NCI-H1930 (cell line): ENCODE data around the gene SNF8.
"Not testable (repeated sequence)": the region's sequence is repeated elsewhere in the genome, so short reads cannot be mapped to it uniquely, and the experiment has no call there.

Experiments used
- DNase-seq, 2 experiments: peaks; one replicate each; lab custom pipeline; 2025; lab: John Stamatoyannopoulos, UW

The SNF8 gene, protein sequence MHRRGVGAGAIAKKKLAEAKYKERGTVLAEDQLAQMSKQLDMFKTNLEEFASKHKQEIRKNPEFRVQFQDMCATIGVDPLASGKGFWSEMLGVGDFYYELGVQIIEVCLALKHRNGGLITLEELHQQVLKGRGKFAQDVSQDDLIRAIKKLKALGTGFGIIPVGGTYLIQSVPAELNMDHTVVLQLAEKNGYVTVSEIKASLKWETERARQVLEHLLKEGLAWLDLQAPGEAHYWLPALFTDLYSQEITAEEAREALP

DNA sequence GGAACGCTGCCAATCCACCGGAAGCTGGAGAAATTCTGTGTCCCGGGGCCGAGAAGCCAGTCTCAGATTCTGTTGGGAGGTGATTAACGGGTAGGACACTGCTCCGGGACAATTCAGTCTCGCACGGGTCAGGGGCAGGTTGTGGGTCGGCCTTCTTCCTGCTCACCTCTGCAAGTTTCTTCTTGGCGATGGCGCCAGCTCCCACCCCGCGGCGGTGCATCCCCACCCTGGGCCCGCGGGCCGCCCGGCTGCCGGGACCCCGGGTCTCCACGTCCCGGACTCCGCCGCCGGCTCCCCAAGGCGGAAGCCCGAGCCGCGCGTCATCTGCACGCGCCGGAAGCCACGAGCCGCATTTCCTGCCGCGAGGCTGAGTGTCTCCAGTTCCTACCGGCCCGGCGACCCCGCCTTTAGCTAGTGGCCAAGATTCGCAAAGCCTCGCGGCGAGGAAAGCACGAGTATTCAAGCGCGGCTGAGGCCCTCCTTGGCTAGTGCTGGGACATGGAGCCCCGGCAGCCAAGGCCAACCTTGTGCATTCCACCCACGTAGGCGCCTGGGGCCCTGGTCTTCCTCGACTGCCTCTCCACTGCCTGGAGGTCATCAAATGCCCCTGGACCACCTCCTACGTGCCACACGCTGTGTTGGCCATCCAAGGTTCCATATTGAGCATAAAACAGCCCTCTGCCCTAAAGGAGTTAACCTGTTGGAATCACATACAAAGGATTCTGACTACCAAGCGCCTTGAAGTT, at the start of gene SNF8:
Gene SNF8 (minus strand): TSS at position 328 of the 746 bp plus-strand sequence. CDS start 108 bp downstream, at position 220.
- DNase-seq, result peak; percentile 81 to 89

GRCh38 chr17:48993951-48994350, 49.3 kb upstream of the SNF8 start:
- DNase-seq, result no peak

DNA sequence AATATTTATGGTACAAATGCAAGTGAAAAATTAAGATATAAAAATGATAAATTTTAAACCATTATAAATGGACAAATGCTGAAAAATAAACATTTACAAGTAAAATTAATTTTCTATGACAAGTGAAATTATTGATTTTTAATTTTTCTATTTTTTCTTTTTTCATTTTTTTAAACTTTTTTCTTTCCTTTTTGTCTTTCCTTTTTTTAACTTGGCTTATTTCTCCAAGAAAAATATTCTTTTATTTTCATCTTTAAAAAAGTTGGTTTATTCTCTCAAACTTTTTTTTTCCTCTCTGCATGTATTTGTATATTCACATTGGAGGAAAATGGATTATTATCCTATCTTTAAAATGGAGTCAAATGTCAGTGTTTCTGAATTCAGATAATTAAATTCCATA, 48.7 kb upstream of the SNF8 start:
- DNase-seq, result no peak

GRCh38 chr17:48992444-48992843, 47.8 kb upstream of the SNF8 start:
- DNase-seq, result no peak

DNA sequence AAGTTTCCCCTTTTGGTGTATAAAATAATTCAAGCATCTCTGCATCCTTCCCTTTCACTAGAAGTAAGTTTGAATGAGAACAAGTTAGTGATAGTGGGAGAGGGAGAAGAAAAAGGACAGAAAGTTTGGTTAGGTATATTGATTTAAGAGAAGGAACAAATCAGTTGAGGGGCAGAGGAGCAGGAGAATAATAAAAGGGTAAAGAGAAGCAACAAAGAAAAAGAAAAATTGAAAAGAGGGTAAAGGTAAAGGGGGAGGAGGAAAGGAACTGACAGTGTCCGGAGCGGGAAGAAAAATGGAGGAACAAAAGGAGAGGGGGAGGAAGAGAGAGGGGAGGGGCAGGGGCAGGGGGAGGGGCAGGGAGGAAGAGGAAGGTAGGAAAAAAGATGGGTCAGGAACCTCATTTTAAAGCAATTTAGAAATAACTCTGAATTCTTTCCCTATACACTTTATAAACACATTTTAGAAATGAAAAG, 46.3 kb upstream of the SNF8 start:
- DNase-seq, result no peak

DNA sequence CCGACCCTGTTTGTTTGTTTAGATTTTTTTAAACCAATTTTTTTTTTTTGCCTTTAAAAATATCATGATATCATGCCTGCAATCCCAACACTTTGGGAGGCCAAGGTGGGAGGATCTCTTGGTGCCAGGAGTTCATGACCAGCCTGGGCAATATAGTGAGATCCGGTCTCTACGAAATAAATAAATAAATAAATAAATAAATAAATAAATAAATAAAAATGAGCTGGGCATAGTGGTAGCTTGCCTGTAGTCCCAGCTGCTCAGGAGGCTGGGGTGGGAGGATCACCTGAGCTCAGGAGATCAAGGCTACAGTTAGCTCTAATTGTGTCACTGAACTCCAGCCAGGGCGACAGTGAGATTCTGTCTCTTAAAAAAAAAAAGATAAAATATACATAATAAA, 44.5 kb upstream of the SNF8 start:
- DNase-seq, result no peak

DNA sequence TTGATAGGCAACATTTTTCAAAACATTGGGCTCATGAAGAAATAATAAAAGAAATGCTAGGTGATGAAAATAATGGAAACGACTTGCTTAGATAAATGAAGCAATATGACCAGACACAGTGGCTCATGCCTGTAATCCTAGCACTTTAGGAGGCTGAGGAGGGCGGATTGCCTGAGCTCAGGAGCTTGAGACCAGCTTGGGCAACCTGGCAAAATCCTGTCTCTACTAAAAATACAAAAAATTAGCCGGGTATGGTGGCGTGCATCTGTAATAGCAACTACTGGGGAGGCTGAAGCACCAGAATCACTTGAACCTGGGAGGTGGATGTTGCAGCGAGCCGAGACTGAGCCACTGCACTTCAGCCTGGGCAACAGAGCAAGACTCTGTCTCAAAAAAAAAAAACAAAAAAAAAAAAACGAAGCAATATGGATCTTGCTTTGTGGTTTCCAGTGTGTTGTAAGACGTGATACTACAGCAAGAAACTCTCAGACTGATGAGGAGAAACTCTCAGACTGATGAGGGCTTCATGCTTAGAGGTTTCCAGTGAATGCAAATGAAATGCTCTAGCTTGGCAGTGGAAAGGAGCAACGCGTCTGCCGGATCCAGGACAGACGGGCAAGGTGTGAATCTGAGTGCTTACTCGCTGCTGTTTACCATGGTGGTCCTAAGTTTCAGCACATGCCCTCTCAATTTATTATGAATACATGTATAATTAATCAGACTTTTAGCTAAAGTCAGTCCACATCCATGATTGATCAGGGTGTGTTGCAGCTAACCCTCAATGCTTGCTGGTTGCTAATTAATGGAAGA, 41.0 kb upstream of the SNF8 start:
- DNase-seq, result no peak

DNA sequence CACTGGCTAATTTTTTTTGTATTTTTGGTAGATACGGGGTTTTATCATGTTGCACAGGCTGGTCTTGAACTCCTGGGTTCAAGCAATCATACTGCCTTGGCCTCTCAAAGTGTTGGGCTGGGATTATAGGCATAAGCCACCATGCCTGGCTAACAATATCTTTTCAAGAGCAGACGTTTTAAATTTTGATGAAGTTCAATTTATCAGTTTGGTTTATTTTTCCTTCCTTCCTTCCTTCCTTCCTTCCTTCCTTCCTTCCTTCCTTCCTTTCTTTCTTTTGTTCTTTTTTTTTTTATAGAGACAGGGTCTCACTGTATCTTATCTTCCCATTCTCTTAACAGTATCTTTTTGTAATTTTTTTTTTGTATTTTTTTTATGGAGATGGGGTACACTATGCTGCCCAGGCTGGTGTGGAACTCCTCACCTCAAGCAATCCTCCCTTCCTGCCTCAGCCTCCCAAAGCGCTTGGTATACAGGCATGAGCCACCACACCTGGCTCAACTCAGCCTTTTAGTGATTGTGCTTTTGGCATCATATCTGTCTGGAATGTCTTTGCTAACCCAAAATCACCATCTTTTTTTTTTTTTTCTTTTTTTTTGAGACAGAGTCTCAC, 37.4 kb upstream of the SNF8 start:
- DNase-seq, result no peak

- no peak for DNase-seq
Observed at GRCh38 chr17:48973806-48974205, 29.2 kb upstream of the SNF8 start.

DNA sequence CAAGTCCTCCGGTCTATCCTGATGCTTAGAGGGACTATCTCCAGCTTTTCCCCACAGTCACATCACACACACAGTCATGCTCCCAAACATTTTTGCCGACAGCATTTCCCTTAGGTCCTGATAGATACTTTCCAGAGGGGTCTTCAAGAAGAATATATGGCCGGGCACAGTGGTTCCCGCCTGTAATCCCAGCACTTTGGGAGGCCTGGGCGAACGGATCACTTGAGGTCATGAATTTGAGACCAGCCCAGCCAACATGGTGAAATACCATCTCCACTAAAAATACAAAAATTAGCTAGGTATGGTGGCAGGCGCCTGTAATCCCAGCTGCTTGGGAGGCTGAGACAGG, 28.1 kb upstream of the SNF8 start:
- DNase-seq, result no peak

GRCh38 chr17:48970865-48971687, 26.4 kb upstream of the SNF8 start:
- no peak for DNase-seq

- DNase-seq, result no peak
Observed at GRCh38 chr17:48970224-48970623, 25.6 kb upstream of the SNF8 start.

DNA sequence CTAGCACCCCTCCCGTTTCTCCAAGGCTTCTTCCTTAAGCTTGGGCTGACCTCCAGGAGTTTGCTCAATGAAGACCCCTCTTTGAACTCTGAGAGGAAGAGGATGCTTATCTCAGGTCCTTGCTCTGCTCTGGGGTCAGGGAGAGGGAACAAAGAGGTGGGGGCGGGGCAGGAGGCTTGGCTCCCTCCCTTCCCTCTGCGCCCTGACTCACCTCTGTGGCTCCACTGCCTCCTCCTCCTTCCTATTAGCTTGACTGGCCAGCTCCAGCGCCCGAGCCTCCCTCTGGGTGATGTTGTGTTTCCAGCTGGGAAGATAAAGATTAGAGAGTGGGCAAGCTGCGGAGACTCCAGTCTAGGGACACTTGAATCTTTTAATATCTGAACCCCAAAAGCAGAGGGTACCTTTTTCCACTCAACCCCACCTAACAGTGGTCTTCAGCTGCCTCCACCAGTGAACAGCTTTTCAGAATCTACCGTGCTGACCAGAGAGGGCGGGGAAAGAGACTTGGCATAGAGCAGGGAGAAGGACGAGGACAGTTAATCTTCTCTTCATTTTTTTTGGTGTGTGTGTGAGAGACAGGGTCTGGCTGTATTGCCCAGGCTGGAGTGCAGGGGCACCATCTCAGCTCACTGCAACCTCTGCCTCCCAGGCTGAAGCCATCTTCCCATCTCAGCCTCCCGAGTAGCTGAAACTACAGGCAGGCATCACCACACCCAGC, 17.0 kb upstream of the SNF8 start:
- no peak for DNase-seq

DNA sequence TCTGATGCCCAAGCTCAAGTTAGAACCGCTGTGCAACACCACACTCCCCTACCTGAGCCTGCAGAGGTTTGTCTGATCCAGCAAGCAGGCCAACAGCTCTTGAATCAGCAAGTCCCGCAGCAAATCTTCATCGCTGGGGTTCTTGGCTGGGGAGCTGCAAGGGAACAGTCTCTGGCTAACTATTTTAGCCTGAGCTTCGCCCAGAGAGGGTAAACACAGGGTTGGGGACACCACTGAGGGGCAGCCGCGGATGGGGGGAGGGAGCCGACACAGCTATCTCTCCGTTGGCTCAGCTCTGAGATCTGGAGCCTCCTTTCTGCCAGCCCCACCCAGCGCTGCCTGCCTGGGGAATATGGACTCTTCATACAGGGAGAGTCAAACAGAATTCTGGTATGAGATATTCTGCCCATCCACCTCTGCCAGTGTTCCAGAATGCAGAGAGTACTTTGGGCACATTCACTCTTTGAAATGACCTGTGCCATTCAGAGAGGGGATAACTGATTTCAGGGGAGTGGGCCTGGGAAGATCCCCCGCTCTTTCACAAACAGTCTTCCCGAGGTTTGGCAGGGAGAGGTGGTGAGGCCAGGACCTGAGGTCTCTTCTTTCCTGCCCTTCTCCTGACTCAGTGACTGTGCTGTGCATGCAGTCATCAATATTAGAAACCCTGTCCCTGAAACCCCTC, 16.3 kb upstream of the SNF8 start:
- DNase-seq, result no peak

DNA sequence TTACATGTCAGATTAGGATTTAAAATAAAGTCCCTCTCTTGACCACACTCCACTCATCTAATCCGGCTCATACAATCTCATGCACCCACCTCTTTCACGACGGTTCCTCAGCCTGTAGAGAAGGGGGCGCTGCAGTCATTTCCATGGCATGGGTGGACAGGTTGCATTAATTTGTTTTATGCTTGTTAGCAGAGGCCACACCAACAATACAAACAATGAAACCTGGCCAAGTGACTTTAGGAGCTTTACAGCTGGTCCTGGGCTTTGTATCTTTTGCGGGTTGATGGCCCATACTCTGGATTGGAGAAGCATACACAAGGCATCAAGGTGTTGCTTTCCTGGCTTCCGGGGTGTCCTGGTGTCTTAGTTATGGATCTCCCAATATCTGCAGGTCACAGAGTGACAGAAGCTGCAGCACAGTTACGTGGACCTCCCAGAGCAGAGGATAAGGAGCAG, 9.7 kb upstream of the SNF8 start:
- DNase-seq, result peak; percentile 3 to 24

GRCh38 chr17:48952904-48953303, 8.3 kb upstream of the SNF8 start:
- DNase-seq, result no peak

DNA sequence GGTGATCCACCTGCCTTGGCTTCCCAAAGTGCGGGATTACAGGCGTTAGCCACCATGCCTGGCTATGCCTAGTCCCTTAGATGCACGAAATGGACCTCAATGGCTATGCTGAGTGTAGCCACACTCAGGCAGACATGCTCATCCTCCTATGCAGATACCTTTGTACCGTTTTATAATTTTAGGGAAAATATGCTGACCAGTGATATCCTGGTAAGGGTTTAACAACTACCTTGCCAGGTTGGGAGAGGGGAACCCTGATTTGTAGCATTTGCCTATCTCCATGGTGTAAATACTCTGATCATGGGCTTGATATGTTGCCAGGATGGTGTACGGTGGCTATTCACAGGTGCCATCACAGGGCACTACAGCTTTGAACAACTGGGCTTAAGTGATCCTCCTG, 6.9 kb upstream of the SNF8 start:
- no peak for DNase-seq

DNA sequence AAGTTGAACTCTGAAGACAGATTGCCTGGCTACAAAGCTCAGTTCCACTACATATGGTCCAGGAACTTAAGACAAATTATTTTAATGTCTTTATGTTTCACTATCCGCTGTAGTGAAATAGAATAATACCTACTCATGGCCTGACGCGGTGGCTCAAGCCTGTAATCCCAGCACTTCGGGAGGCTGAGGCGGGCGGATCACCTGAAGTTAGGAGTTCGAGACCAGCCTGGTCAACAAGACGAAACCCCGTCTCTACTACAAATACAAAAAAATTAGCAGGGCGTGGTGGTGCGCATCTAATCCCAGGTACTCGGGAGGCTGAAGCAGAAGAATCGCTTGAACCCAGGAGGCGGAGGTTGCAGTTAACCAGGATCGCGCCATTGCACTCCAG, 614 bp upstream of the SNF8 start:
- not testable (repeated sequence) for DNase-seq

DNA sequence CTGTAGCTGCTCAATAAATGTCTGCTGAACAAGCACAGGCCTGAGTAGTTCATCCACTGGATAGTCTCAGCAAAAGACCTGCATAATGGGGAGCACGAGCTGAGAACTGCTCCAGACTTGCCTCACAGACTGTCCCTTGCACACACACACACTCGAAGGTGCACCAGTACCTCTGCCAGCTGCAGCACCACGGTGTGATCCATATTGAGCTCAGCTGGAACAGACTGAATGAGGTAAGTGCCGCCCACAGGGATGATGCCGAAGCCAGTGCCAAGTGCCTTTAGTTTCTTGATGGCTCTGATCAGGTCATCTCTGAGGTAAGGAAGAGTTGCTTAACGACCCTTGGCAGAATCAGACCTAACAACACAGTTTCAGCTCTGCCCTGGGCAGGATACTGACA, 11.6 kb downstream of the SNF8 start:
- DNase-seq, result no peak

DNA sequence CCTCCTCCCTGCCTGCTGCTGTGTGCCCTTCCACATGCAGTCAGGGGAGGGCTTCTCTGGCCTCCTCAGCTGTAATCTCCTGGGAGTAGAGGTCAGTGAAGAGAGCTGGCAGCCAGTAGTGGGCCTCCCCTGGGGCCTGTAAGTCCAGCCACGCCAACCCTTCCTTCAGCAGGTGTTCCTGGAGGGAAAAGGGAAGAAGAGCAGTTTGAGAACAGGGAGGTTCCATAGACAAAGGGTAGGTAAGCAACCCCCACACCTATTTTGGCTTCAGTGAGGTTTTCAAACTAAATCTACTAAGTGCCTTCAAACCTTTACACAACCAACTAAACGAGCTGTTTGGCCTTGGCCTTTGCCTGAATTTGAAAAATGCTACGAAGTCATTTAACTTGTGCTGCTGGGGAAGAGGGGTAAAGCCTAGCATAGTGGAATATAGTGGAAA, 14.2 kb downstream of the SNF8 start:
- DNase-seq, result no peak
